ENCODE results near the gene SLC23A1.
A peak's percentile ranks its signal among the peaks of the same experiment; 100 is the strongest.
"Not testable (repeated sequence)": the region's sequence is repeated elsewhere in the genome, so short reads cannot be mapped to it uniquely, and the experiment has no call there.

Gene SLC23A1

GRCh38 chr5:139368613-139369012, 14.5 kb downstream of the SLC23A1 start:
- DNase-seq: no peak

GRCh38 chr5:139364466-139364865, 18.6 kb downstream of the SLC23A1 start:
- DNase-seq: no peak

- no peak for DNase-seq
Observed at GRCh38 chr5:139363937-139364336, 19.2 kb downstream of the SLC23A1 start.

- no peak for DNase-seq
Observed at GRCh38 chr5:139361835-139362429, 21.2 kb downstream of the SLC23A1 start.

GRCh38 chr5:139360384-139360783, 22.7 kb downstream of the SLC23A1 start:
- no peak for DNase-seq

- DNase-seq: no peak
Observed at GRCh38 chr5:139358064-139358463, 25.0 kb downstream of the SLC23A1 start.

- DNase-seq: not testable (repeated sequence)
Observed at GRCh38 chr5:139355900-139356299, 27.2 kb downstream of the SLC23A1 start.

- DNase-seq: no peak
Observed at GRCh38 chr5:139354186-139354585, 28.9 kb downstream of the SLC23A1 start.

GRCh38 chr5:139347863-139348262, 35.2 kb downstream of the SLC23A1 start:
- DNase-seq: not testable (repeated sequence)

- DNase-seq: not testable (repeated sequence)
Observed at GRCh38 chr5:139345442-139345841, 37.7 kb downstream of the SLC23A1 start.

GRCh38 chr5:139344177-139344576, 38.9 kb downstream of the SLC23A1 start:
- DNase-seq: no peak

- DNase-seq: no peak
Observed at GRCh38 chr5:139343476-139343875, 39.6 kb downstream of the SLC23A1 start.

GRCh38 chr5:139342423-139342723, 40.7 kb downstream of the SLC23A1 start:
- no peak for DNase-seq

- peak; percentile 97 for DNase-seq
Observed at GRCh38 chr5:139341689-139342422, 41.2 kb downstream of the SLC23A1 start, which contains the start of gene PAIP2. Gene PAIP2, plus strand, starts transcription at chr5:139341854. Its CDS starts 21,931 bp downstream, at chr5:139363785.

- DNase-seq: no peak
Observed at GRCh38 chr5:139341187-139341688, 41.9 kb downstream of the SLC23A1 start.

- DNase-seq: no peak
Observed at GRCh38 chr5:139340051-139340450, 43.0 kb downstream of the SLC23A1 start.

GRCh38 chr5:139335811-139336210, 47.3 kb downstream of the SLC23A1 start:
- no peak for DNase-seq

Measured in stimulated activated CD4-positive, alpha-beta T cell treated with anti-CD3 and anti-CD28 coated beads, Interleukin-4, amount 100 ng/mL, for 24 hours (primary cell).